Fibroblast of skin of abdomen (primary cell): ENCODE measurements around the gene SGCD. TPM values are rescaled to one million over a fixed set of nuclear protein-coding genes. Genes with fewer than 3 reads are reported as not detected.

ENCODE experiments used
- DNase-seq: peaks from one replicate; pipeline ENCODE4 v3.0.0-alpha.2; 2013
- polyA plus RNA-seq, 2 experiments: library from polyadenylated mRNA; unstranded; fragments of 120-200 nt; gene quantifications; one replicate each; pipeline ENCODE4 v1.2.1, GENCODE V29; 2013; ENCODE audit not compliant: insufficient read length in 2 of 2

Gene SGCD
- 72.8 TPM for polyA plus RNA-seq (2013, experiment 1 of 2; ENCODE audit: insufficient read length)
- polyA plus RNA-seq (2013, experiment 2 of 2; ENCODE audit: insufficient read length) = 64.6 TPM

DNA sequence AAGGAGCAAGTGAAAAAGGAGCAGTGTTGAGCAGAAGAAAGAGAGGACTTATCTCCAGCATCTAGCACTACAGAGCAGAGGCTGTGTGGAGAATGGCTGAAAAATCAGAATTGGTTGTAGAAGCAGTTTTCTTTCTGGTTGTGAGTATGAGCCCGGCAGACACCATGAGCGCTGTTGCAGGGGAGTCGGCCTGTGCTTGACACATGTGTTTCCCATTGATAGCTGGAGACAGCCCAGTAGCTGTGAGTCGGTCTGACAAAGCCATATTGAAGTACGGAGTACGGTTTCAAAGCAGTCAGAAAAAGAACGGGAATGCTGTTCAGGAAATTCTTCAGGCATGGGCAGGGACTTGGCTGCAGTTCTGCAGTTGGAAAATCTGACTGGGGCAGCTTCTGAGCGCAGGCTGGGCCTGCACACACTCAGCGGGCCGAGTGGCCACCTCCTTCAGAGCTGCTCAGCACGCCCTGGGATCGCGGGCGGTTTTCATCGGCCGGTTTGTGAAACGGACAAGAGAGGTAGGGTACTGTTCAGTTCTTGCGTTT is at the start of gene SGCD:
SGCD (plus strand) TSS at position 447 of the 542 bp plus-strand sequence.
- DNase-seq = peak; percentile 98

DNA sequence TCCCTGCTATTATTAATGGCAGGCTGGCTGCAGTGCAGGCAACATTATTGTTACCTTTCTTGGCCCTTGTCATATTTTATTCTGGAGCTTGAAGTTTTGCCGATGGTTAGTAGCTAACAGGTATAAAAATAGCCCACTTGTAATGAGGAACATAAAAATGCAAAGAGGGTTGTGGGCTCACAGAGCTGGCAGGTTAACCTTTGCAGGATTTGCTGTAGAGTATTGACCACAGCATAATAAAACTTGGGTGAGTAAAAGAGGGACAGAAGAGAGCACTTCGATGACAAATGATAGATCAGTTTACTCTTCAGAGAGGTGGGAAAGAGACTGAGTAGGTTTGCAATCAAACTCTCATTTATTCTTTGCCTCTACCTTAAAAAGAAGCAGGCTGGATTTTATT is 49.7 kb upstream of the SGCD start:
- DNase-seq = no peak

DNA sequence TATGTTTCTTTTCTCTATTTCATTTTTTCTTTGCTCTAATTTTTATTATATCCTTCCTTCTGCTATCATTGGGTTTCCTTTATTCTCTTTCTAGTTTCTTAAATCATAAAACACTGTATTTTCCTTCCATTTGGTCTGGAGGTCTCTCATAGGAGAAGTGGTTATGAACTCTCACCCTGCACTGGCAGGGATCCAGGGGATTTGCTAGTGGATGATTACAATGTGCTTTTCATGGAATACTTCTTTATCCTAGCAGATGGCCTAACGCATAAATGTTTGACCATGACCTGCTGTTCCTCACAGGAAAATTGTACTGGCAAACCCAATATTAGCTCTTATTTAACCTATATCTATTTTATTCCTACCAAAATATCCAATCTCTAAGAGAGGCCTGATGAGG is 31.5 kb upstream of the SGCD start:
- DNase-seq = no peak

GRCh38 chr5:156310115-156310514 is 16.8 kb upstream of the SGCD start:
- no peak for DNase-seq

GRCh38 chr5:156312897-156313694 is 13.9 kb upstream of the SGCD start:
- no peak for DNase-seq

- DNase-seq = no peak
Observed at GRCh38 chr5:156314416-156314815, 12.5 kb upstream of the SGCD start.

DNA sequence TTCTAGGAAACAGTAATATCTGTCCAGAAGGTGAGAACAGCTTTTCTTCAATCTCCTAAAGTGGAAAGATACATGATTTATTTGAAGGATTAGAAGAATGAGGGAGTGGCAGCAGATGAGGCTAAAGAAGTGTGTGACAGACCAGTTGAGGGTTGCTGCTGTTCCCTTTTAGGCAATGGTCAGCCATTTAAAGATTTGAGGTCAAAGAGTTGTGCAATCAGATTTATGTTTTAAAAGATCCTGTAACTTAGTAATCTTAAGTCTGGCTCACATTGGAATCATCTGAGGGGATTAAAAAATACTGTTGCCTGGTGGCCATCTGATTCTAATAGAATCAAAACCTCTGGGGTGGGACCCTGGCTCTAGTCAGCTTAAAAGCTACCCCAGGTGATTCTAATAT is 4.3 kb upstream of the SGCD start:
- no peak for DNase-seq

DNA sequence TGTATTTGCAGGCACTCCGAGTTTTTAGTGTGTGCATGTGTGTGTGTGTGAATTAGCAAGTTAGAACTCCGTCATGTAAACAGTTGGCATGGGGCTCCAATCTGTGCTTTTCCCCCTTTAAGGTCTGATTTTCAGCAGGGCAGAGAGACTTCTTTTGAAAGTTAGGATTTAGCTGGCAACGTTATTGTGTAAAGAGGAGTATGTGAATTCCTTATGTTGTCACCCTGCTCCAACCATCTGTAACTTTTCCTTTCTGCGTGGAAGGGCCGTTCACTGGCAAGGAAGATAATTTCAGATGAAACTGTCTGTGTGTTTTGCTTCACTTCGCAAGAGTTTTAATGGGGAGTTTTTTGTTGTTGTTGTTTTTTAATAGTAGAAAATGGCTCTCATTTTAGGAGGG is 332 bp downstream of the SGCD start:
- no peak for DNase-seq

DNA sequence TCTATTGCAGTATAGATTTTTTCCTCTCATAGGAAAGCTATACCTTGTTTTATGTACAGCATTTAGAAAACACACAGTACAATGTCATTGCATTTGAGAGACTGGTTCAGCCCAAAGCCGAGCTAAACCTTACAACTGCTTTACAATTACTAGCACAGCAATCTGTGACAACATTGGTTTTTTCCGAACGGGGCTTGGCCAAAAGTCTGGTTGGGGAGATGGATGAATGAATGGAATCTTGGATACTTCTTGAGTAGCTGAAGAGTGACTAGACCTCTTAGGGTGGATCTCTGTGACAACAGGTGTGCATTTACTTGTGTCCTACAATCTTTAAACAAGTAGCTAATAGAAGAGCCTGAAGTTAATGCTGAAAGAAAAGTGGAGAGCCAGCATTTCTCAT is 1.2 kb downstream of the SGCD start:
- DNase-seq = peak; percentile 31

GRCh38 chr5:156328766-156329165 is 1.8 kb downstream of the SGCD start:
- DNase-seq = peak; percentile 8

- peak; percentile 38 for DNase-seq
Observed at GRCh38 chr5:156329171-156329611, 2.2 kb downstream of the SGCD start.

GRCh38 chr5:156330141-156330870 is 3.3 kb downstream of the SGCD start:
- DNase-seq = peak; percentile 68

GRCh38 chr5:156331181-156331580 is 4.2 kb downstream of the SGCD start:
- DNase-seq = no peak

- no peak for DNase-seq
Observed at GRCh38 chr5:156331845-156332244, 4.9 kb downstream of the SGCD start.

DNA sequence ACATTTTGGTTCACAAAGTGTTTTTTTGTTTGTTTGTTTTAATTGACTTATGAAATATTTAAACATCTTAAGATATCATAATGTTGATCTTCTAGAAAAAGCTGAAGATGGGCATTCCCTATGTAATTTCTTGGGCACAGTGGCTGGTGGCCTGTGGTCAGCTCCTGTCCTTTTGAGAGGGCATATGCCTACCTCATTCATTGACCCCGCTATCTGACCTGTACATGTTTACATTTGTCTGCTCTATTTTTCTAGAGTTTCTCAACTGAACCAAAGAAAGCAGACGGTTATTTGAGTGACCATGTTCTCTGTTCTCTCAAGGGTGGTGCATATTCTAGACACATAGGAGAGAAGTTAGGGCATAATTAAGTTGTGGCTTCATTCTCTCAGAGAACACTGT is 5.3 kb downstream of the SGCD start:
- no peak for DNase-seq

- DNase-seq = no peak
Observed at GRCh38 chr5:156339139-156339841, 12.3 kb downstream of the SGCD start.

DNA sequence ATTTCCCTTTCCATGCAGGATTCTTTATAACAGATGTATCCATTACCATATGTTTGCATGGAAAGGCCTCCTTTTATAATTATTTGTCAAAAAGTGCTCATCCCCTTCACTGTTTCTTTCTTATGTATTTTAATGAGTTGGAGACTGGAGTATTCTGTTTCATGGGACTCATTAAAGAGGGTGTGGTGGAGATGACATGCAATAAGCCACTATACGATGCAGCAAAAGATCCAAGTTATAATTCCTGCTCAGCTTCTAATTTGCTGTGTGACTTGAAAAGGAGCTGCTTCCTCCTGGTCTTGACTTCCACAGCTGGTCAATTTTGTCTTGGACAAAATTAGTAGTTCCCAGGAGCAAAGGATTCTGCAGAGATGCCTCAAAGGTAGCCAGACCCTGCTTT is 13.9 kb downstream of the SGCD start:
- DNase-seq = no peak

- no peak for DNase-seq
Observed at GRCh38 chr5:156350256-156350655, 23.3 kb downstream of the SGCD start.

DNA sequence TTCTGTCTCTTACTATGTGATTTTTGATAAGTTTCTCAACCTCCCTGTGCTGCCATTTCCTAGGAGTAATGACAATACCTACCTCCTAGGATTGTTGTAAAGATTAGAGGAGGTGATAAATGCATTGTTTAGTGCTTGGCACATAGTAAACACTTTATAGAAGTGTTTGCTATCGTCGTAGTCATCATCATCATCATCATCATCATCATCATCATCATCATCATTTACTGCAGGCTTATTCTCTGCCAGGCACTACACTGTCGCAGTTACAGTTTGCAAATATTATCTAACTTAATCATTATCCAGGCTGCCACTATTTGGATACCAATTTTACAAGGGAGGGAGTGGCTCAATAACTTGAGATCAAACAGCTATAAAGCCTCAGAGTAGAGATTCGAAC is 24.5 kb downstream of the SGCD start:
- no peak for DNase-seq

- DNase-seq = peak; percentile 28
Observed at GRCh38 chr5:156354571-156354970, 27.6 kb downstream of the SGCD start.

DNA sequence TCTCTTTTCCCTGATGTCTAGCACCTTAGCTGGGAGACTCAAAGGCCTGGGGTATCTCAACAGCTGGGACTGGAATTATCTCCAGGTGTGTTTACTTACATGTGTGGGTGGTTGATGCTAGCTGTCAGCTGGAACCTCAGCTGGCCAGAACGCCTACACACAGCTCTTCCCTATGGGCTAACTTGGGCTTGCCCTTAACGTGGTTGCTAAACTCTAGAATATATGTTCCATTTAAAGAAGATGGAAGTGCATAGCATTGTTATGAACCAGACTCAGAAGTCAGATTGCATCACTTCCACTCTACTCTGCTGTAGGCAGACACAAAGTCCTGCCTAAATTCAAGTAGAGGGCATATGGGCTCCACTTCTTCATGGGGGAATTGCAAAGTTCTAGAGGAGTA is 29.3 kb downstream of the SGCD start:
- peak; percentile 71 for DNase-seq

- peak; percentile 98 for DNase-seq
Observed at GRCh38 chr5:156359476-156359875, 32.5 kb downstream of the SGCD start.
